Activated CD8-positive, alpha-beta memory T cell treated with anti-CD3 and anti-CD28 coated beads, Interleukin-2, amount 50 U/mL, for 4 hours (primary cell): ENCODE data around the gene ZNF521.
"Not testable (repeated sequence)": the region's sequence is repeated elsewhere in the genome, so short reads cannot be mapped to it uniquely, and the experiment has no call there.

Experiments used
- DNase-seq: peaks from one replicate; pipeline ENCODE4 v3.0.0-alpha.2; 2020

Gene ZNF521

DNA sequence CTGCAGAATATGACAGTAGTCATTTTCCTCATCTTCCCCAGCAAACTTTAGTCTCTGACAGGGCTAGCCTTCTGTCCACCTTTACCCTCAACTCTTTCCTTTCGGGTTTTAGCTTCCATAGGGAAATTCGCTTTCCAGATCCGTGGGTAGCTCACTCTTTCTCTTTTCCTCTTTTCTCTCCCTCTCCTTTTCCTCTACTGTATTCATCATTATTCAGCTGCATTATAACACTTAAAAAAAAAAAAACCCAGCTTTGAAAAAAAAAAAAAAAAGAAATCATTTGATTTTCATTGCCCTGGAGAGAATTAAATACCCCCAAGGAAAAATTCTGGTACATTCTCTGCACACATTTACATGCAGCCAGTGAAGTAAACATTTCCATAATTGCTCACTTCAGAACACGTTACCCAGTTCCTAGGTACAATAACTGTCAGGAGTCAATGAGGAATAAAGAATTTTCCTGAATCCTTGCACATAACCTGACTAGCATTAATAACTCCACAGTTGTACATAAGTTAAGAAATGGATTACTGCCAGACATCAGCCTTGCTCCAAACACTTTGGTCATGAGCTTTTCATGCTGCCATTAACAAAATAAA lies 63.5 kb downstream of the ZNF521 start:
- no peak for DNase-seq

DNA sequence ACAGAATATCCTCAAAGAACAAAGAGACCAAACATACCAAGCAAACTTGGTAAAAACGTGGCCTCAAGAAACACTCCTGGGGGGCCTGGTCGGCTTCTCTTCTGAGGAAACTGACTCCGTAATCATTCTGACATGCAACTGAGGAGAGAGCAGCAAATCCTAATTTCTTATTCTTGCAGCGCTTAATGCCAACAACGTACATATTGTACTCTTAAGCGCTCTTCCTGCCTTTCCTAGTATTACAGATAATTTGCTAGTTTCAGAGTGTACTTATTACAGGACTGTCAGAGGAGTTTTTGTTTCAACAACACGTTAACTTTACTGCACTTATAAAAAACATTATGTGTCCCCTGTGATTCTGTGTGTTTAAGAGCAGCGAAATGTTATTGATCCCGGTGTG lies 64.9 kb downstream of the ZNF521 start:
- no peak for DNase-seq

DNA sequence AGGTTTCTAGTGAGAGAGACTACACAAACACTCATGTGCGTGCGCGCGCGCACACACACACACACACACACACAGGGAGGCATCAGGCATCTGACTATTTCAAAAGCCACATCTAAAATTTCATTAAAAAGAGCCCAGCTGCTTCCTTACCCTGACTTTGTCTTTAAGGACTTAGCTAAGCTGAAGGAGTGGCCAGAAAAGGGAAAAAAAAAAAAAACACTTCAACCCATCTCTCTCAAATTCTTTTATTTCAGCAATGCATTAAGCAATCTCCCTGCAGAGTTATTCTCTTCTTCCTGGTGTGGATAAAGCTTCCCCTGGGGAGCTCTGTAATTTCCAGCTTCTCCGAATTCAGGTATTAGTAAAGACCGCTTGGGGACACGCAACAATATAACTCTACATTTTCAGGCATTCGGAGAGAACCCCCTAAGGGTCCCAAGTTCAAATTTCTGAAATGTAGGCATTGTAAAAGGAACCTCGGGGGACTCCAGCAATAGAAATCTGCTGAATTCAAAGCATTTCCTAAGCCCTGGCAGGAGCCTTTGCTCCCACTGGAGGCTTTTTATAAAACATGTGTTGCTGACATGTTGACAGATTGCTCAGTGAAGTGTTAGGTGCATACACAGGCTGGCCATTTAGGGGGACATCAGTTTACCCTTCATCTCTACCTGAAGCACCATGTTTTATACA lies 67.0 kb downstream of the ZNF521 start:
- DNase-seq, result no peak

DNA sequence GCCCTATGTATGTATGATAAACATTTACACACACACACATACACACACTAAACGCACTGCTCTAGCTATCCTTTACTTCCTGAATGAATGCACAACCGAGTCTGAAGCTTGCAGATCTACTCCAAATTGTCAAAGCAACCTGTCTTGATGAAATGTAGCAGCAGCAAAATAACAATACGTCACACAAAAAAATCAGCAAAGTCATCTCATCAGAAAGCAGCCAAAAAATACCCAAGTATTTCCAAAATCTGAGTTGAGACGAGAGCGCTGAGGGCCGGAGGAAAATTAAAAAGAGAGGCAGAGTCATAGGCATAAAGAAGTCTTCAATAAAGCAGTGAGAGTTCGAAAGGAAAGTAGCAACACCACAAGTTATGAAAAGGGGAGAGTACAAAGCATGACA lies 67.7 kb downstream of the ZNF521 start:
- no peak for DNase-seq

DNA sequence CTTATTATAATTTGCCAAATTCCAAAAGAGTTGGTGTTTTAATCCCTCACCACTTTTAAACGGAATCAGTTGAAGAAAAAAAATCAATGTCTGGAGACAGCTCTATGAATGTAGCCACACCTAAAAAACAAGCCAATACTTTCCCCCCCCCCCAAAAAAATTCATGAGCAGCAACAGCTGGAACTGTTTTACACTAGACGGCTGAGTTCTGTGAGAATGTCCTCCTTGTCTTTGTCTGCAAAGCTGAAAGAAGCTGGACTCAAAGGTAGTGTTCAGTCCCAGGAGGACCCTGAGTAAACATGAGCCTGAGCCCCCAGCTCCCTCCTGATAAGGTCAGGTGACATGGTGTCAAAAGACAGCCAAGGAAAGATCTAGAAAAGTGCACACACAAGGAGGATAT lies 68.2 kb downstream of the ZNF521 start:
- no peak for DNase-seq

DNA sequence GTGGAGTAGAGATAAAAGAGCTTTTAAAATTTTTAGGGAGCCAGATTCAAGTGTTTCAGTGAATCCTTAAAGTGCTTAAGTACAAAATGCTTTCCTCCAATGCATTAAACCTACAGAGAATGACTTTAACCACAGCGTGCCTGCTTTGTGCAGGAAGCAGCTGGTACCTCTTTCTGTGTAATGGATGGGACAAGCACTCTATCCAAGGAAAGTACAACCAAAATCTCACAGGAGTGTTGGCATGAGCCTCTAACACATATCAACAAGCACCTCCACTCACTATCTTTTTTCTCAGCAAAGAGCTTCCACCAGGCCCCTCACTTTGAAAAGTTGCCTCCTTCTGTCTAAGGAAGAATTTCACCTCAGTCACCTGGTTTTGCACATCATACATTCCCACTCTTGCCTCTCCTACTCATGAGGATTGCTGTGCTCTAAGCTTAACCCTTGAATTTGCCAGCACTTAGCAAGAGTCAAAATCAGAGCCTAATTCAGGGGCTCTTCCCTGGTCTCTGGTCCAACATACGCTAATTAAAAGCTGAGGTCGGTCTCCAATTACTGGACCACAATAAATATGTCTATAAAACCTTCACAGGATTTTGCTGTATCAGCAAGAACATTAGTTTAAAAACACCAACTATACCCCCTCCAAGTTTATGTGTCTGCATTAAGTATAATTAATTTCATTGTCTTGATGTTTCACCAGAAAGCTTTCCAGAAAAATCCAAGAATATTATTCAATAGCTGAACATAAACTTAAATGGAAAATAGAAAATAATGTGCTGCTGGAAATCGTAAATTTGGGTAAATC lies 68.9 kb downstream of the ZNF521 start:
- DNase-seq, result no peak

DNA sequence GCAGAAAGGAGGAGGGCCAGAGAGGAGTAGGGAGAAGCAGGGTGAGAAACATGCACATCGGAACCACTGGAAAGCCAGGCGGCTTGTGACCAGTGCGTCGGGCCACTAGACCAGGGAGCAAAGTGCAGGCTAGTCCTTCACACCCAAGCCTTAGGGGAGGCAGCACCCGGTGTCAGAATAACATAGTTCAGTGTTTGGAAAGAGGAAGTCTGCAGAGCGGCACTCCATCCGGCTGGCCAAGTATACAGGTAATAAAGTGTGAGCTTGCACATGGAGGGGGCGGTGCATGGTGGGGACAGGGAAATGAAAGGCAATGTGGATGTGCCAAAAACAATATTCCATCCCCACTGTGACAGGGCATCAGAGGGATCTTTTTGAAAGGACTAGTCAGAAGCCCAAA lies 69.7 kb downstream of the ZNF521 start:
- DNase-seq, result no peak

DNA sequence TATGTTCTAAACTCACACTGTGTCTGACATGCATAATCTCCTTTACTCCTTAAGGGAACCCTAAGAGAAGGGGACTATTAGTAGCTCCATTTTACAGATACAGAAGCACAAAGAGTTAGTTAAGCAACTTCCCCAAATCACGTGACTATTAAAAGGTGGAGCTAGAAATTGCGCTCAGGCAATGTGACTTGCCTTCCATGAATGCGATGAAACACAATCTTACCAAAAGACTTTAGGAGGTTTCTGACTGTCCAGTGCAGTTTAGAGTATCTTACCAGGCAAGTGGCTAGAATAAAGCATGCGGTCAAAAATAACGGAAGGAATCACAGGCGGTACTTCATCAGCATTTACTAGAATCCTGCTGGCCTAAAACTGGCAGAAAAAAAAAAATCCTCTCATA lies 70.4 kb downstream of the ZNF521 start:
- no peak for DNase-seq

DNA sequence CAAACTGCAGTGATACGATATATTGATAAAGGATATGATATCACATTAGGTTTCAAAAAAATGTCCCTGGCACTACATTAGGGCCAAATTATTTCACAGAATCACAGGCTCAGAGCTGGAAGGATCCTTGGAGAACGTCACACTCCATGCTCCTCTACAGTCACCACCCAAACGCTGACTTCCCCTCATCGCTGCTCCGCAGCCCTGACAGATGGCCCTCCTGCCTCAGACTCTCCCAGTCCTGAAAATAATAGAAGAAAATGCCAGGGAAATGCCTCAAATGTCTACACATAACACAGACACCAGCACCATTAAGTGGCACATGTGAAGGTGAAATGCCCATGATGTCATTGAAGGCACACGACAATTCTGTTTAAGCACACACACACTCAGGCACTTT lies 72.0 kb downstream of the ZNF521 start:
- DNase-seq, result no peak

DNA sequence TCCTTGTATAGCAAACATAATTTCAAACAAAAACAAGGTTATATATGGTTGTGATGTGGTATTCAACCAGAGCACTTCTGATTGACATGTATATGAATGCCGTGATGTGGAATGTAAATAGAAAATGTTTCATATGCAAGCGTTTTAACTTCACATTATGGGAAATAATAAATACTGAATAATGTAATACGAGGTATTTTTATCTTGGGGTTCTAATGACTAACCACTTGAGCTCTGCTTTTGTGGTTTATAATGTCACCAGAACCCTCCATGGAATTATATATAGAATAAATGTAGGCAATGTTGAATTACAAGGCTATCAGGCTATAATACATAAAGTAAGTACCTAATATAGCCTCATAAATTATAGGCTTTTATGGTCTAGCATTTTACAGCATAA lies 72.4 kb downstream of the ZNF521 start:
- no peak for DNase-seq

DNA sequence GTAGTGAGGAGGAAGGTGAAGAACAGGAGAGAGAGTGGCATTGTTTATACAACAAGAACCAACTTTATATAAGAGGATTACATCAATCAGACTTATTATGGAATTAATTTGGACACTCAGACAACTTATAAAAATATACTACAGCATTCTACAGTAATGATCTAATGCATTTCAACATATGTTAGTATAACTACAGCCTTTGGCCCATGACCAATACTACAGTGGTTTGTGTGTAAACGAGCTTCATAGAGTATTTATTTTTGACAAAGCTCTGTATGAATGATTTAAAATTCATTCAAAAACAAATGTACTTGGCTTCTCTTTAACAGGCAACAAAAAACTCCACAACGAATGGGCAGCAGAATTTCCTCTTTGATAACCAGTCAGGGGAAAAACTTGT lies 72.8 kb downstream of the ZNF521 start:
- DNase-seq, result no peak

DNA sequence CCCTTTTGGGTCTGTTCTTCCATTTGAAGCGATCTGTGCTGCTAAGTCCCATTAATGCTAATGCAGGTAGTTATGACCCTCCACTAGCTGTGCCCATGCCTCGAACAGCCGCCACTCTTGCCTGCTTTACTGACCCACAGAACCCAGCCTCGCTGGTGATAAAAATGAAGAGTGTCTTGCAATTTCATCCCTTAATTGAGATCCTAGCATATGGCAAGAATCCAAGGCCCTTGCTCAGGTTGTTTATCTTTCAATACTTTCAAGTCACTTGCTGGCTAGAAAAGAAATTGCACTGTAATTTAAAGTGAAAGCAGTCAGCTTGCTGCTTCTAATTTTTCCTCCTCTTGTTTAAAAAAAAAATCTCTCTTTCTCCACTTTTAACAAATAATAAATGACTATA lies 73.6 kb downstream of the ZNF521 start:
- no peak for DNase-seq

DNA sequence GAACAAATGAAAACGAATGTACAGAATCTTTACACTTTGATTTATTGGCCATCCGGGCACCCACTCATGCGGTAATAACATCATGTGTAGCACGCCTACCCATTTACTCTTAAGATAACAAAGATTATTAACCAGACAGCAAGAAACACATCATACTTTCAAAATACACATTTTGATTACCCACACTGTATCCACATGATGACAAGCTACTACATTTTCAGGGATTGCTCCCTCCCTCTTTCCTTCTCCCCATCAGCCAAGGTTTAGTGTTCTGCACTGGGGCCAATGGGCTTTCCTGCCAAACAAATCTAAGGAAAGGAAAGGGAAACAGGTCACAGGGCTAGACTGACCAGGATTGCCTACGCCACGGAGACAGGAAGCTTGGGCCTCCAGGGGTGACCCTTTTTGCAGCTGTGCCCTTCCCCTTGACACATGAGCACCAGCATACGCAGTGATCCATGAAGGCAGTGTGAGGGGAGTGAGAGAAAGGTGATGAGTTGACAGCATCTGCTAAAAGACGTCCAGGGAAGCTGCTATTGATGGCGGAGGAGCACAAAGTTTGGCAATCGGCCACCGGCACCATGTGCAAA lies 76.5 kb downstream of the ZNF521 start:
- DNase-seq, result no peak

DNA sequence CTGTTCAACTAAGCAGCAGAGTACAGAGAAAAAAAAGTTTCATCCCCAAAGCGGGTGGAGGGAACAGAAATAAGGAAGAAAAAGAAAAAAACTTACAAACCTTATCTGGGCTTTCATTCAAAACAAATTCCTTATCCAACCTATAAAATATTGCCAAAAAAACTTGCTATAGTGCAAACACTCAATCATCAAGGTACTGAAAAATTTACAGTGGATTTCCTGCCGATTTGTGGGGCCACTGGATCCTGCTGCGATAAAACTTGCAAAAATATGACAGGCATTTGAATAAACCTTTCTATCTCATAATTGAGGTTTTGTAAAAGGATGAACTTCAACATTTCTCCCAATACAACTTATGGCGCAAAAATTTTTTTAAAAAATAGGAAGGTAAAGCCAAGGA lies 77.0 kb downstream of the ZNF521 start:
- no peak for DNase-seq

DNA sequence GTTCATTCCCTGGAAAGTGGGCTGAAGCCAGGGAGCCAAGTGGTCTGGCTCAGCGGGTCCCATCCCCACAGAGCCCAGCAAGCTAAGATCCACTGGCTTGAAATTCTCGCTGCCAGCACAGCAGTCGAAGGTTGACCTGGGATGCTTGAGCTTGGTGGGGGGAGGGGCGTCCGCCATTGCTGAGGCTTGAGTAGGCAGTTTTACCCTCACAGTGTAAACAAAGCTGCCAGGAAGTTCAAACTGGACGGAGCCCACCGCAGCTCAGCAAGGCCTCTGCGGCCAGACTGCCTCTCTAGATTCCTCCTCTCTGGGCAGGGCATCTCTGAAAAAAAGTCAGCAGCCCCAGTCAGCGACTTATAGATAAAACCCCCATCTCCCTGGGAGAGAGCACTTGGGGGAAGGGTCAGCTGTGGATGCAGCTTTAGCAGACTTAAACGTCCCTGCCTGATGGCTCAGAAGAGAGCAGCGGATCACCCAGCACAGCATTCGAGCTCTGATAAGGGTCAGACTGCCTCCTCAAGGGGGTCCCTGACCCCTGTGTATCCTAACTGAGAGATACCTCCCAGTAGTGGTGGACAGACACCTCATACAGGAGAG lies 84.9 kb downstream of the ZNF521 start:
- DNase-seq, result not testable (repeated sequence)

DNA sequence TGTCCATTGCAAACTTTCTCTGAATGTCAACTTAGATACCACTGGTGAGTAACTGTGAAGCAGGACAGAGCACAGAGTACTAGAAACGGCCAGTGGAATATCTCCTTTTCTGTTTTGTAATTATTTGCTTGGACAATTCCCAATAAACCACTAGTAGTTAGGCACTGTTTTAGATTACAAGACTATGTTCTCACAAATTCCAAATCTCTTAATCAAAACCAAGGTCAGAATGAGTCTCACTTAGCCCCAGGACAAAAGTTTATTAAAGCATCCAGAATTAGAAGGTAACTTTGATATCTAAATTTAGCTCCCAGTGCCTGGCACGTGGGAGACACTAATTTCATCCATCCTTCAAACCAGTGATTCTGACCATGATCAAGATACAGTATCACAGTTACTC lies 89.0 kb downstream of the ZNF521 start:
- no peak for DNase-seq

DNA sequence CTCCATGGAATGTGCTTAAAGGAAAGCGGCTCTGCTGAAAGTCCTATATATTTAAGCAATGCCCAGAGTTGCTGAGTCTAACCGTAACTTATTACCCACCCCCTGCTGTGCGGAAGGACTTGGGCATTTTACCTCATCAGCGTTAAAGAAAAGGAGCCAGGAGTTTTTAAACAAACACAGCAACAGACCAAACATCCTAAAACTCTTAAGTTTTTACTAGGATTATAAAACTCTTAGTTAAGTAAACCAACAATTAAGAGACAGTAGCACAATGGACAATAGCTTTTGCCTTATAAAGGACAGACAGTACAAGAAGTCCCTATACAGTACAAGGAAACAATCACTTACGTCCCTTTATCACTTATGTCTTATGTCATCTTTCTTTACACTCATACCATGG lies 90.2 kb downstream of the ZNF521 start:
- DNase-seq, result no peak

DNA sequence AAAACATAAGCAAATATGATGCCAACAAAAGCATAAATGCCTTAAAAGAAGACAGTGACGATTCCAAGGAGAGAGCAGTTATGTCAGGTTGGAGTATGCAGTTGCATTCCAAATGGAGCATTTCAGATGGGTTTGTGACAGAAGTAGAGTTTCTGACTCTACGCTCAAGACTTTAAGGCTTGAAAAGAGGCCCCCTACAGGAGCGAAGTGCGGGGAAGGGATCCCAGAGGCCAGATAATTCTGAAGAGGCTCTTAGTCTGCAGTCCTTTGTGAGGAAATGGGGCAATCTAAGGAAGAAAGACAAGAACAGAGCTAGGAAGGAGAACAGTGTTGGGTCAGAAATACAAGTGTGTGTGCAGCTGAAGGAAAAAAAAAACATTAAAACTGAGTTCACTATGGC lies 95.5 kb downstream of the ZNF521 start:
- DNase-seq, result no peak

DNA sequence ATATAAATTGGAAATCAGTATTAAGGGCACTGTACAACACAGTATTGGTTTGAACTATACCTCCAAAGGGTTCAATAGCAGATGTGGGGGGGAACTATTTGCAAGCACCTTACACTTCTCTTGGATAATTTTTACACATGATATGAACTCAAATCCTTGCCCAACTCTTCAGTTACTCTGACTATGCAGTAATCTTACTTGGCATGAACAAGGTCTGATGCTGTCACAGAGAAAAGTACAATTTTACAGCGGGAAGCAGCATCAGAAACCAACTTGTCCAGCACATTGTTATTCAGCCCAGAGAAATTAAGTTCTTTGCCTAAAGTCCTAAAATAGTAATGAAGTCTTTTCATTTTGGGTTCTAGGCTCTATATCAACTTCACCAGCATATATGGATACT lies 98.2 kb downstream of the ZNF521 start:
- DNase-seq, result no peak

DNA sequence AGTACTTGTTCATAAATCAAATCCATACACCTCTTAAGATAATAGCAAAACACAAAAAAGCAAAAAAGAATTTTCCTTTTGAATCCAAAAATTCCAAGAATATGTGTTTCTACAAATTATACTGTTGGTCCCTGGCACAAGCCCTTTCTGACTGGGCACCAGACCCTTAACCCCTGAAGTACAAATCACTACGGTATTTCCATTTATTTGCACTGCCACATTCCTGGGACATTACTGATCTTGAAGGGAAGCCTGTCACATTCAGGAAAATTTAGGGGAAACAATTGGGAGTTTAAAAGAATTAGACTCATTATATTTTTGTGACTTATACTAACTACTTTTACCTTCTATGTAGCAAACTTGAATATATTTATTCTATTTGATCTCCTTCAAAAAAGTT lies 98.8 kb downstream of the ZNF521 start:
- no peak for DNase-seq

DNA sequence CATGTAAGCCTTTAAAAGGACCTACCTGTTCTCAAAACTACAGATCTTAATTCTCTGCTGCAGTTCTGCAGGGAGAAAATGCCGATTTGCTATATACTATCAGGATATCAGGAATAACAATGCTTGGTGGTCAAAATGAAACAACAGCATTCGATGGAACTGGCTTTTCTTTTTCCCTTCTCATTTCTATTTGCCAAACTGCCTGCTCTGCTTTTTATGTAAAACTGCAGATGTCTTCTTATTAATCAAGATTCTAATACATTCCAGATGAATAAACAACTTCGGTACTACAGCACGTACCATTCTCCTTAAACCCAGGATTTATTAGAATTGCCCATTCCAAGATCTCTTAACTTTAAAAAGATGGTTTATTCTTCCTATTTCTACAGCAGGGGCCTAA lies 100.9 kb downstream of the ZNF521 start:
- no peak for DNase-seq

DNA sequence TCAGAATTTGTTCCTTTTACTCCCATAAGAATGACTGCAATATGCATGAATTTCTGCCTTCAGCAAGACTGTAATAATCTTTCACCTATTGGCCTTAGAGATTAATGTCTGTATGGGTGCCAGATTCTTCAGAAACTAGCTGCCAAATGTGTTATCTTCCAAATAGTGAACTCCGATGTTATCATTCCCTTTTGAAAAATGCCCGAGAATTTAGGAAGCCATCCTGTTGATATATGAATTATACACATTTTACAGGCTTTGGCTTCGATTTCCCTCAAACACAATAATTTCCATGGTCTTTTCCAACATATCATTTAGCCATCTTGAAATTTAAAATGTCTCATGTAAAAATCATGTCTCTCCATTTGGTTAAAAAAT lies 101.5 kb downstream of the ZNF521 start:
- no peak for DNase-seq

DNA sequence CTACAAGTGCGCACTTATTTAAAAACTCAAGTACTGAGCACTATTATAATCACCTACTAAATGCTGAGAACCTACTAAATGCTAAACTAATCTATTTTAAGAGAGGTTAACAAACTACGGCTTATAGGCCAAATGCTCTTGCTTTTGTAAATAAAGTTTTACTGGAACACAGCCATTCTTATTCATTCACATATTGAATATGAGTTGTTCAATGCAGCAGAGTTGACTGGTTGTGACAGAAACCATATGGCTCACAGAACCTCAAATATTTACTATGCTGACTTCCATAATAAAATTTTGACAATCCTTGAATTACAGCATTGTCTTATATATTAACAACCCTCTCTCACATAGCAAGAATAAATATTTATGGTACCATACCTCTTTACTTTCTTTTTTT lies 103.2 kb downstream of the ZNF521 start:
- no peak for DNase-seq

DNA sequence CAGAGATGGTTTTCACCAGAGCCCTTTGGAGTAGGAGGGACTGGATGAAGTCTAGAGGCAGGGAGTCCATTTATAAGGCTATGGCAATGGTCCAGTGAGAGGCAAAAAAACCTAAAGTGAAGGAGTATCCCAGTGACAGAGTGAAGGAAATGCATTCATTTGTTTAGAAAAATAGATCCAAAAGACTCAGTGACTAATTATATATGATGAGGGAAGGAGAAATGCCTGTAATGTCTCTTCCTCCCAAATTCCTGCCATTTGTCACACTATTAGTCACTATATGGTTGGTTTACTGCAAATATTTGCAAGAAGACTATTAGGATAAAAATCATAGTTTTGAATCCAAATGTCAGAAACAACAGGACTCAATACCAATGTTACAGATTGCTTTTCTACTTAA lies 104.2 kb downstream of the ZNF521 start:
- no peak for DNase-seq
